GM08714 (cell line): ENCODE measurements around the gene FLVCR1.

Experiments
- H3K4me3 ChIP-seq: fragments of 200-500 bp; sonication (Bioruptor generic); 2 replicates; pipeline ENCODE4 v1.5.1; 2014; ENCODE audit warnings: mild to moderate bottlenecking, low read length, inconsistent platforms
- ZNF274 ChIP-seq: IDR thresholded peaks from 2 replicates; pipeline ENCODE4 v1.6.1; 2012; ENCODE audit warnings: mild to moderate bottlenecking, low read depth, low read length

FLVCR1 gene

GRCh38 chr1:212917134-212917485 lies 59.0 kb downstream of the FLVCR1 start:
- TF ChIP-seq ZNF274: no peak
- H3K4me3 ChIP-seq: no peak overlapping the region

DNA sequence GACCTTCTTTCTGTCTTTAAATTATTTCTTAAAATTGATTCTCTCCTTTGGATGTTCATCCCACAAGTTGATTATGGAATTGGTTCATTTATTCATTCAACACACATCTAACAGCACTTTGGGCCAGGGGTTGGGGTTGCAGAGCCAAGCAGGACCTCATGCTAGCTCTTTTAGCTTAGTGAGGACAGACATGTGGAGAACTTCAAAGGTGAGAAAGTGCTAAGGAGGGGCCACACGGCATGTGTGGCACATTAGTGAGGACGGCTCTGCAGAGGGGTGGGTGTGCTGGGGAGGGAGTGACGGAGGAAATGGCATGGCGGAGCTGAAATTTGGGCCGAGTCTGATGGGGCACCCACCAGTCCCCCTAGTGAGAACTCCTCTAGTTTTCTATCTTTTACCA lies 59.8 kb downstream of the FLVCR1 start:
- TF ChIP-seq ZNF274: no peak

GRCh38 chr1:212918824-212919223 lies 60.7 kb downstream of the FLVCR1 start:
- no peak for TF ChIP-seq ZNF274
- no peak overlapping the region for H3K4me3 ChIP-seq

More for the DNA sequence above, 59.8 kb downstream of the FLVCR1 start:
- no peak overlapping the region for H3K4me3 ChIP-seq

DNA sequence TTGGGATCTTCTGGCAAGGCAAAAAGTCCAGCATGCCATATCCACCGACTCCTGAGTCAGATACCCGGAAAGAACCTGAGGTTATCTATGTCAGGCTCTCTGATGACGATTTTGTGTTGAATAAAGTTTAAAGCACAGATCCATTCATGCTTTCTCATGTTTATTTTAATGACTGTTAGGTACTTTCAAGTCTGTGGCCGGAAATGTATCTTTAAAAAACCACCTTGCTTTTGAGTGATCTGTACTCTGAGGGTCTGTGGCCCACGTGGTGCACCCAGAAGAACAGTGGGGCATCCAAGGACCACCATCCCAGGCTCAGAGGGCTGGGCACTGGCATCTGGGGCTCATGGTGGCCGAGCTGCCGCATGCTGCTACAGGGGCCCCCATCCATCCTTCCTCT lies 62.2 kb downstream of the FLVCR1 start:
- TF ChIP-seq ZNF274: no peak
- H3K4me3 ChIP-seq: no peak overlapping the region

DNA sequence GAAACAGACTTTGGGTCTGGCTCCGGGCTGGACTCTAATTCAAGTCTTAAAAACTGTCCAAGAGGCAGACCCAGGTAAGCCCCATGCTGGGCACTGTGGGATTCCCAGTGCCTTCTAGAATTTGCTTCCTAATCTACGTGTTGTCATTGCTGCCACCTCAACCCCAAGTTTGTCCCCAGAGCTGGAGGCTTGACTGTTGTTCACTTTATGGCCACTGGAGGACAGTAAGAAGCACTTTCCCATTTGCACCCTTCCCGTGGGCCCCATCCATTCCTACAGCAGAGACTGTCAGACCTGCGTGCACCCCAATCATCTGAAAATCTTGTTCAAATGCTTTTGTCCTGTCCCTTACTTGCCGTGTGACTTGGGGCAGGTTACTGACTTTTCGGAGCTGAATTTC lies 62.8 kb downstream of the FLVCR1 start:
- no peak for TF ChIP-seq ZNF274
- no peak overlapping the region for H3K4me3 ChIP-seq

- no peak for TF ChIP-seq ZNF274
- H3K4me3 ChIP-seq: no peak overlapping the region
Observed at GRCh38 chr1:212922016-212922415, 63.9 kb downstream of the FLVCR1 start.

DNA sequence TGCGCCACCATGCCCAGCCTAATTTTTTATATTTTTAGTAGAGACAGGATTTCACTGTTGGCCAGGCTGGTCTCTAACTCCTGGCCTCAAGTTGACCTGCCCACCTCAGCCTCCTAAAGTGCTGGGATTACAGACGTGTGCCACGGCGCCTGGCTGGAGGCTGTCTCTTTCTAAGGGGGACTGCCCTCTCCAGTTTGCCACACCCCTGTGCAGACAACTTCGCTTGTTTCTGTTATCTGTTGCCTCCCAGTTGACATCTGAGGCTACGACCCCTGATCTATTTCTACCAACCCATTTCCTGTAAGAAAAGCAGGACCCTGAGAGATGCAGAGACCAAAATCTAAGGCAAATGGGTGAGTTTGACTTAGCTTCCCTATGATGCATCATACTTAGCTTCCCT lies 68.3 kb downstream of the FLVCR1 start:
- no peak for TF ChIP-seq ZNF274
- H3K4me3 ChIP-seq: no peak overlapping the region

DNA sequence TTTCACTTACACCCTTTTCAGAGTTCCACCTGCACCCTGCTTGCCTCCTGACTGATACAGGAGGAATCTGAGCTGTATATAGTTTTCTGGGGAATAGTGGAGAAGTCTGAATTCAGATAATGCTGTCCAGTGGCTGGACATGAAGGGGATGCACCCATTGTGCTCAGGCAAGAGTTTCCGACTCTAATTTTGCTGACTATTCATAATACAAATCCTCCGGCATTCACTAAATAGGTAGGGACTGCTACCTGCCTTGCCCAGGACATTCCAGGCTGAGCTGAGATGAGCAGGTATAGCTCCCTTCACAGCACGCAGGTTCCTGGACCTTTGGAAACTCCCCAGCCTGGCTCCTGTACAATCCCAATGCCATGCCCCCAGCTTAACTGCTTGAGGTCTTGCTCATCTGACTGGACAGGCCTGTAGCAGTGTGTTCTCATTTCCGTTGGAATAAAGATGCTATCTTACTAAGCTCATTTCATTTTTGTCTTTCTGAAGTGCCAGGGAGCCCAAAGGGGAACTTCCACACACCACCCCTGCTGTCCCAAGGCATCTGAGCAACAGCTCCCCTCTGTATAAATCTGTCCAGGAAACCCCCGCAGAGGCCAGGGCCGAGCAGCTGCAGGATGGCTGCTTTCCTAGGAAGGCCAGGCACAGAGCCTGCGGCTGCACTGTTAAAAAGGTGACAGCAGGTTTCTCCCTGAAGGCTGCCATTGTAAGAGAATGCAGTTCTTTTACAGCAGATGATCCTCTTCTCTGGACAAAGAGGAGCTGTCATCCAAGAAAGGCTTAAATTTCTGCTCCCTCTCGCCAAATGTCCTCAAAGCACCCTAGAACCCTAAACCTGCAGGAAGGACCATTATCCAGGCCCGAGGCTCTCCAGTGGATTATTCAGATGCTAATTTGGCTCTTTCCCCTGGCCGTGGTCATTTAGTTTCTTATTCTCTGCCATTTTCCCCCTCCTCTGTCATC lies 70.5 kb downstream of the FLVCR1 start:
- no peak for TF ChIP-seq ZNF274
- no peak overlapping the region for H3K4me3 ChIP-seq

DNA sequence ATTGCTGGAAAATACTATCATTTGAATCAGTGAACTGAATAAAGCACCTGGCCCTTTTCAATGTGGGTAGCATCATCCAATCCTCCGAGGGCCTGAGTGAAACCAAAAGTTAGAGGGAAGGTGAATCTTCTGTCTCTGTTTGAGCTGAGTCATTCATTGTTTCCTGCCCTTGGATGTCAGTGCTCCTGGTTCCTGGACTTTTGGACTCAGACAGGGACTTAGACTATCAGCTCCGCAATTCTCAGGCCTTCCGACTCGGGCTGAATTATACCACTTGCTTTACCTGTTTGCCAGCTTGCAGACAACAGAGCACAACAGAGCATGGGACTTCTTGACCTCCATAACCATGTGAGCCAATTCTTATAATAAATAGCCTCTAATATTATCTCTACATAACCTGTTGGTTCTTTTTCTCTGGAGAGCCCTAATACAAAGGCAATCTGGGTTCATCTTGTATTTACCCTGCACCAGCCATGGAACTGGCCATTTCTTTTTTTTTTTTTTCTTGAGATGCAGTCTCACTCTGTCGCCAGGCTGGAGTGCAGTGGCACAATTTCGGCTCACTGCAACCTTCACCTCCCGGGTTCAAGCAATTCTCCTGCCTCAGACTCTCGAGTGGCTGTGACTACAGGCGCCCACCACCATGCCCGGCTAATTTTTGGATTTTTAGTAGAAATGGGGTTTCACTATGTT lies 73.1 kb downstream of the FLVCR1 start:
- no peak overlapping the region for H3K4me3 ChIP-seq
- no peak for TF ChIP-seq ZNF274

DNA sequence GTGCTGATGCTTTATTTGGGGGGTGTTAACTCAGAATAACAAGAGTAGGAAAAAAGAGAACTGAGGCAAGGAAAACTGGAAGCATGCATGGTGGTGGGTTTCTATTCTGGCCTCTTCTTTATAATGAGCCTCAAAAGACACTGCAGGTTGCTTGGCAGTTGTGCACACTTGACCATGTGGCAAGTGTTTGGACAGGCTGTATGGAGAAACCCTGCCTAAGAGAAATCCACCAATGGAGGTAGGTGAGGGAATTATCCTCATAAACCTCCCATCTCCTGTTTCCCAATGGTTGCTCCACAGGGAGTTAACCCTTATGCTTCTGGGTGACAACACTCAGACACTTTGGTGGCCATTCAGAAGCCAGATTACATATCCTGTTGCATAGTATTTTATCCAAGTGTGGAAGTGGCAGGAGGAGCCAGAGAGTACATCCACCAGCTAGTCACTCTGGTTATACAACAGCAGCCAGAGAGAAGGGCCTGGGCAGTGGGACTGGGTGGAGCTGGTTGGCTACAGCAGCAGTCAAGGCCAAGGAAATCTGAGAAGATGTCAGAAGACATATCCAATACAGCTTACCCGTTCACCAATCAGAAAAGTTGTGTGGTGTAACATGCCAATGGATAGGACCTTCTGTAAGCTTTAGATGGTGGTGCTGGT lies 75.9 kb downstream of the FLVCR1 start:
- no peak overlapping the region for H3K4me3 ChIP-seq
- no peak for TF ChIP-seq ZNF274

DNA sequence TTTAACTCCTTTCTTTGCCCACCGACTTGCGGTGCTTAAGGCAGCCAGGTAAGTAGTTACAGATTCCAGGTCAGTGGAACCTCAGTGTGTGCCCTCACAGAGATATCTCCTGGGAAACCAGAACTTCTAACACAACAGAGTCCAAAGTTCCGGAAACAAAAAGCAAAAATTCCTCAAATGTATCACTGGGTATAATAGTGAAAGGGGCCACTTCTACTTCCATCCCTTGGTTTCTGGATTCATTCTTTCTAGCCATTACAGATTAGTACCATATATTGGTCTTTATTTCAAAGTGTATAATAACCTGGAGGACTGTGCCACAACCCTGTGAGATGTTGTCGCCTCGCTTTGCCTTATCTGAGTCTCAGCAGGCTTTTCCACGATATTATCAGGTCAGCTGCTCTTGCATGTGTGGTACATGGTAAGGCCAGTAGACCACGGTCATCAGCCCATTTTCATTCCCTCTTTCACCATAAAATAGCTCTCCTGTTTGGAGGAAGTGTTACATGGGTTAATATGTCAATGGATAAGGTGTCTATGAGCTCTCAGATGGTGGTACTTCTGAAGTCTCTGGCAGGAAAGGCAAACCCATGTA lies 77.4 kb downstream of the FLVCR1 start:
- no peak for TF ChIP-seq ZNF274

GRCh38 chr1:212937034-212937433 lies 79.0 kb downstream of the FLVCR1 start:
- TF ChIP-seq ZNF274: no peak
- H3K4me3 ChIP-seq: no peak overlapping the region

More for the DNA sequence above, 77.4 kb downstream of the FLVCR1 start:
- H3K4me3 ChIP-seq: no peak overlapping the region

DNA sequence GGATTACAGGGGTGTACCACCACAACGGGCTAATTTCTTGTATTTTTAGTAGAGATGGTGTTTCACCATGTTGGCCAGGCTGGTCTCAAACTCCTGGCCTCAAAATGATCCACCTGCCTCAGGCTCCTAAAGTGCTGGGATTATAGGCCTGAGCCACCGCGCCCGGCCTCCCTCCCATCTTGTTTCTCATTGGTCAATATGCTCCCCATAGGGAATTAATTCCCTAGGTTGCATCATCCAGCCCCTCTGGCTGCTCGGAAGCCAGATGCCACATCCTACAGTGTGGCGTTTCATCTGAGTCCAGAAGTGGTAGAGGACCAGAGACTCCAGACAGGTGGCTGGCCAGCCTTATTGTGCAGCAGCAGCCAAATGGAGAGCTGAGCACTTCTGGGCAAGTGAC lies 80.8 kb downstream of the FLVCR1 start:
- H3K4me3 ChIP-seq: no peak overlapping the region
- no peak for TF ChIP-seq ZNF274

- TF ChIP-seq ZNF274: no peak
- no peak overlapping the region for H3K4me3 ChIP-seq
Observed at GRCh38 chr1:212941452-212941851, 83.4 kb downstream of the FLVCR1 start.
